Mammary epithelial cell (primary cell): ENCODE results near the gene TGM3.

Experiments used
- CTCF ChIP-seq, 2 donors: IDR thresholded peaks in 1 of 2; conservative IDR thresholded peaks in 1 of 2; 2 replicates each; pipeline ENCODE4 v1.5.1; 2011 to 2012; ENCODE audit warnings: inconsistent platforms in 2 of 2, low read length in 2 of 2, mild to moderate bottlenecking in 2 of 2, control low read depth in 1 of 2, low read depth in 1 of 2; ENCODE audit not compliant: insufficient read depth in 1 of 2; ENCODE audit errors: extremely low read depth in 1 of 2
- EZH2 ChIP-seq: IDR thresholded peaks from 2 replicates; pipeline ENCODE4 v1.6.1; 2012; ENCODE audit warnings: low read length, inconsistent platforms, borderline replicate concordance

- TF ChIP-seq EZH2 = no peak
- no peak for TF ChIP-seq CTCF (conservative IDR thresholded peaks at IDR 0.05 in 1 of 2, IDR thresholded peaks at IDR 0.05 in 1 of 2; ENCODE audit: extremely low read depth in 1 of 2, insufficient read depth in 1 of 2, low read depth in 1 of 2, low read length in 2 of 2)
Observed at GRCh38 chr20:2261629-2262028, 34.2 kb upstream of the TGM3 start.
